MG63 (cell line): ENCODE measurements around the gene AMOTL1. TPM values are rescaled to one million over a fixed set of nuclear protein-coding genes. Genes with fewer than 3 reads are reported as not detected.

Experiments
- DNase-seq: peaks from one replicate; pipeline ENCODE4 v3.0.0-alpha.2; 2020
- H3K27me3 ChIP-seq: fragments of 250-450 bp; sonication (Bioruptor Pico); 2 replicates; pipeline ENCODE4 v1.5.1; 2020; ENCODE audit warnings: mild to moderate bottlenecking, moderate library complexity
- H3K36me3 ChIP-seq: fragments of 250-450 bp; sonication (Bioruptor Pico); 2 replicates; pipeline ENCODE4 v1.5.1; 2020; ENCODE audit warnings: mild to moderate bottlenecking, moderate library complexity
- H3K4me3 ChIP-seq: fragments of 250-450 bp; sonication (Bioruptor Pico); 2 replicates; pipeline ENCODE4 v1.5.1; 2020; ENCODE audit warnings: mild to moderate bottlenecking, moderate library complexity
- H3K9me3 ChIP-seq: fragments of 250-450 bp; sonication (Bioruptor Pico); 2 replicates; pipeline ENCODE4 v1.5.1; 2020; ENCODE audit warnings: mild to moderate bottlenecking, moderate library complexity
- total RNA-seq: library from RNA; depleted of rRNA; stranded (reverse); fragments of >200 nt; shearing (Covaris generic); gene quantifications from 2 replicates; pipeline ENCODE4 v1.2.3, GENCODE V29; 2014; ENCODE audit warnings: low replicate concordance

The AMOTL1 gene
- total RNA-seq, 1 experiment from 2014 or later = 15.1 TPM

DNA sequence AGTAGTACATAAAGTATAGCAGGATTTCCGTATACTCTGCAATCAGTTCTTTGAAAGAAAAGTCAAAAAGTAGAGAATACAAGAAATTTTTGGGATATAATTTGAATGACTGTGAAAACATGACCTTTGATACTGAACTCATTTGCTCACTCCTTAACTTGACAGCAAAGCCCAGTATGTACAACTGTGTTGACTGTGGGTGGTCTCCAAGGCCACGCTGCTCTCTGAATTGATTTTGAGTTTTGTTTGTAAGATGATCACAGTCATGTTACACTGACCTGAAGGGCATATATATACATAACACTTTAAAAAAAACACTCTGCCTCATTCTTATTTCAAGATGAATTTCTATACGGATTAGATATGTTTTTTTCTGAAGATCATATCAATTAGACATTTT, 9.5 kb upstream of the AMOTL1 start:
- H3K9me3 ChIP-seq = no peaks in the 10 kb centered on the region
- H3K36me3 ChIP-seq = no peaks in the 10 kb centered on the region
- no peaks in the 10 kb centered on the region for H3K27me3 ChIP-seq
- no peak overlapping the region for H3K4me3 ChIP-seq
- DNase-seq = no peak

DNA sequence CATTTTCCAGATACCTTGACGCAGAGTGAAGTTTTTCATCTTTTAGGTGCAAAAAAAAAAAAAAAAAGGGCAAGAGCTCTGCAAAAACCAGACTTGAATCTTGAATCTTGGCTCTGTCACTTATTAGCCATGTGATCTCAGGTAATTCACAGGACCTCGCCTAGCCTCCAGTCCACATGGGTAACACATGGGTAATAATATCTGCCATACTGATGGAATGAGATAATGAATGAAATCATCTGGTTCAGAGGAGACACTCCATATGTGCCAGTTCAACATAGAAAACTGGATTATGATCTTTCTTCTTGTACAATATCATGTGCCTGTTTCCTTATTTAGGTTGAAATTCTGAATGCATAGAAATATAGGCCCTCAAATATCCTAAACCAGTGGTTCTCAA, 8.6 kb upstream of the AMOTL1 start:
- Histone ChIP-seq H3K9me3 (no peaks in the 10 kb centered on the region), H3K36me3 (no peaks in the 10 kb centered on the region), H3K4me3 (no peak overlapping the region), H3K27me3 (no peaks in the 10 kb centered on the region)
- no peak for DNase-seq

DNA sequence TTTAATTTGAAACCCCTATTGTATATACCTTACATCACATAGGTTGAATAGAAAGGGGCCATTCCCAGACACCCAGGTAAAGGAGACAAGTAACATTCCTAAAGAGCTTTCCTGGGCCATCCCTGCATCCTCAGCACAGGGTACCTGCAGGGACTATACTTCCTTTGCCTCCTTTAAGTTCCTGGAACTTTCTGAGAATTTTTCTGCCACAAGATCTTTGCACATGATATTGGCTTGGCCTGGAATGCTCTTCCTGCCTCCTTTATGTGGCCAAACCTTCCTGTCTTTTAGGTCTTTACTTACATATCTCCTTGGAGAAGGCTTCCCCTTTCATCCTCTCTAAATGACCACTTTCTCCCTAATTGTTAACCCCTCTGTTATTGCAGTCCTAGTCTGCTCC, 7.9 kb upstream of the AMOTL1 start:
- no peaks in the 10 kb centered on the region for H3K36me3 ChIP-seq
- no peak for DNase-seq
- no peak overlapping the region for H3K4me3 ChIP-seq
- H3K27me3 ChIP-seq = no peaks in the 10 kb centered on the region
- no peaks in the 10 kb centered on the region for H3K9me3 ChIP-seq

DNA sequence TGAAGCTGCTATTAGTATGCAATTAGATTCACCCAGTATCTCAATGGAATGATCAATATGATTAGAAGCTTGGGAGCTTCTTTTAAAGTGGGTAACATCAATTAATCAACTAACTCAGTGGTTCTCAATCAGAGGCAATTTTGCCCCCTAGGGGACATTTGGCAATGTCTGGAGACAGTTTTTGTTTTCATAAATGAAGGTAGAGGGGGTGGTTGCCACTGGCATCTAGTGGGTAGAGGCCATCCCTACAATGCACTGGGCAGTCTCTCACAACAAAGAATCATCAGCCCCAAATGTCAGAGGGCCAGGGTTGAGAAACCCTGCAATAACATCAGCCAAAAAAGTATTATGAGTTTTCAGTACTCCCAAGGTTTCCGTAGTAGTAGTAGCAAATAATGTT, 5.9 kb upstream of the AMOTL1 start:
- no peaks in the 10 kb centered on the region for H3K9me3 ChIP-seq
- no peak overlapping the region for H3K4me3 ChIP-seq
- no peaks in the 10 kb centered on the region for H3K27me3 ChIP-seq
- no peaks in the 10 kb centered on the region for H3K36me3 ChIP-seq
- no peak for DNase-seq

DNA sequence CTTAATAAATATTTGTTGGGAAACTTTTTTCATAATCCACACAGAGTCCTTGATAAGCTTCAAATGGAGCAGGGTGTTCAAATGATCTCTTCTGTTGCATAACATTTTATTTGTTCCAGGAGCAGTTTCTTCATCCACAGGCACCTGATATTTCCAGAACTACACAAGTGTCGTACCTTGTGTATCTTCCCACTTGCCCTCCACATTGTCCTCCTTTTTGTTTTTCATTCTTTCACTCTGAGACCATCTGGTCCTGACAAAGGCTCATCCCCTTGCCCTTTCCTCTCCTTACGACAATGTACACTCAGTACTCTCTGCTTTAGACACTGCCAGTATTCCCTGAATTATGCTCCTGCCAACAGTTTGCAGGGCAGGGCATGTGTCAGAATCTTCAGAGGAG, 5.2 kb upstream of the AMOTL1 start:
- Histone ChIP-seq H3K36me3 (no peaks in the 10 kb centered on the region), H3K4me3 (no peak overlapping the region), H3K27me3 (no peaks in the 10 kb centered on the region), H3K9me3 (no peaks in the 10 kb centered on the region)
- no peak for DNase-seq

DNA sequence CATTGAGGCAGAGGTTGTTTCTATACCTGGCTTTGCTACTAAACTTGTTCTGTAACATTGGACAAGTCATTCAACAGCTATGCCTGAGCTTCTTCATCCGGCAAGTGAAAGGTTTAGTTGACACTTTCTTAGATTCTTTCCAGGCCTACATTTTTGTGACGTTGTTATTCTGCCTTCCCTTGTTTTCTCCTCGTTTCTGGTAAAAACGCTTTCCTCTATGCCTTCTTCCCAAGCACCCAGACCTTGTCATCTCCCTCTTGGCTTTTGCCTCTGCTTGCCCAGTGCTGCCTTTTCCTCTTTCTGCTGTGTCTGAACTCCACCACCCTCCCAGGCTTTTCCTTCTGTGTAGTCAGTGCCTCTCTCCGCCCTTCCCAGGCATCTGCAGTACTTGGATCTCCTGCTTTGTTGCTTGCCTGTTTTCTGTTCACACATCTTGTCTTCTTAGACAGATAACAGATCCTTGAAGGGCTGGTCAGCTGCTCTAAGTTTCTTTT, 1.4 kb upstream of the AMOTL1 start:
- no peaks in the 10 kb centered on the region for H3K9me3 ChIP-seq
- H3K27me3 ChIP-seq = no peaks in the 10 kb centered on the region
- no peaks in the 10 kb centered on the region; the same call in 1 of the 2 replicates for H3K36me3 ChIP-seq
- H3K4me3 ChIP-seq = no peak overlapping the region
- no peak for DNase-seq

DNA sequence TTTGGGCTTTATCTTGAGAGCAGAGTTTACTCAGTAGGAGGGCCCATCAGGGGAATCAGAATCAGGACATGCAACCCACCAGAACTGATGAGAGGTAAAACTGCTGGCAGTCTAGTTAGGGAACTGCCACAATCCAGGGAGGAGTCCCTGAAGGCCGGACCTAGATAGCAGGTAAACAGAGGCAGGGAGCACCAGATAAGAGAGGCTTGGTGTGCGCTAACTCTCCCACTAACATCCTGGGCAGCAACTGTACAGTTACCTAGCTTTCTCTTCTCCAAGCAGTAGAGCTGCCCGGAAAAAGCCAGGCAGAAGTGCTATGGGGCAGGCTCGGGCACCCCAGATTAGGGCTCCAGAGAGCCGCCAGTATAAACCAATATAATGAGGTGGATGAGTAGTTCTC, 865 bp upstream of the AMOTL1 start:
- H3K36me3 ChIP-seq = no peaks in the 10 kb centered on the region; the same call in 1 of the 2 replicates
- H3K27me3 ChIP-seq = no peaks in the 10 kb centered on the region
- no peak for DNase-seq
- no peak overlapping the region for H3K4me3 ChIP-seq
- H3K9me3 ChIP-seq = no peaks in the 10 kb centered on the region

DNA sequence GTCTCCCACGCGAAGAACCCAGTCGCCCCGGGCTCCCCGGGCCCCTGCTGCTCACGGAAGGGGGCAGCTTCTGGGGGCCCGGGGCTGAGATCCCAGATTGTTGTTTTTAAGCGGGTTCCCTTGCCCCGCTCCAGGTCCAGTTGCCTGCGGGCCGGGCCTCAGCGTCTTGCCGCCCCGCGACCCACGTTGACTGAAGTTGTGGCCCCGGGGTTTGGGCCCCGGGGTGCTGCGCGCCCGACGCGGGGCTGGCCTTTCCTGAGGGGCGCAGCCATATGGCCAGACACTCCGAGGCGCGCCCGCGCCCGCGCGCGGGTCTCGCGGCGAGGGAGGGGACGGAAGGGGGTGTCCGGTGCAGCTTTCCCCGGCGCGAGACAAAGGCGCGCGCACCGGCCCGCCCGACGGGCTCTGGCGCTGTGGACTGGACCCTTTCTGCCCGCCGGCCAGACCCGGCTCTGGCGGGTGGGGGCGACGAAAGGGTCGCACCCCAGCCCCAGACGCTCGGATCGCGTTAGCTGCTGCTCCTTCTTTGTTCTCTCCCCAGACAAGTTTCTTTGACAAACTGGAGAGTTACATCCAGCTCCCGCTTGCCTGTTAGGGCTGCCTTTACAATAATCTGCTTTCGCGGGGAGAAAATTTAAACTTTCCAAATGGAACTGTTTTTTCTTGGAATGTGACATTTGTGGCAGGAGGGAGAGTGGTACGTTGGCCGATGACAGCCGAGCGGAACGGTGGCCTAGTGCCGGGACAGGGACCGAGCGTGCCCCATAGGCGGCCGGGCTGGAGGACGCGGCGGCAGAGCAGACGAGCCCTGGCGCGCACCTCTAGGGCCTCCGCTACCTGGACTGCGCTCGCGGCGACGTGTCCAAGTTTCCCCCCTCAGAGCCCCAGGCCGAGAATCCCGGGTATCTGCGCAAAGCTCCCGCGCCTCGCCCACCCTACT, 716 bp downstream of the AMOTL1 start:
- H3K27me3 ChIP-seq = no peaks in the 10 kb centered on the region

DNA sequence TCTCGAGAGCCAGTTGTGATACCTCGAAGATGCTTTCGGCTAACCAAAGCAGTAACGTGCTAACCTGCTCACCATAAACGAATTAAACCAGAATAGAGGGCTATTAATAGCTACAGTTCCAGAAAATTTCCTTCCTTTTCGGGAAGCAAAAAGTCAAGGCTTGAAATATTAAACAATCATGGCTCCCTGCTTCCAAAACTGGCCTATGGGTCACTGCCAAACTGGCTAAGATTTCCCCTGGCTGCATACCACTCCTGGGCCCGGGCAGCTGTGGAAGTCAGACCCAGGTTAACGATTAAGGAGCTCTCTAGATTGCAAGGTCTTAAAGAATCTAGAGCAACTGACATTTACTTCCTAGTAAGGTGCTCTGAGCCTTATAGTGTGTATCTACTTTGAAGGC, 1.7 kb downstream of the AMOTL1 start:
- Histone ChIP-seq H3K36me3 (no peaks in the 10 kb centered on the region; the same call in 1 of the 2 replicates), H3K4me3 (peak overlapping the region; percentile 90), H3K9me3 (no peaks in the 10 kb centered on the region; the same call in 1 of the 2 replicates), H3K27me3 (no peaks in the 10 kb centered on the region)
- peak; percentile 44 for DNase-seq

More for the DNA sequence above, 716 bp downstream of the AMOTL1 start:
- no peaks in the 10 kb centered on the region; the same call in 1 of the 2 replicates for H3K9me3 ChIP-seq
- DNase-seq = peak; percentile 48
- no peaks in the 10 kb centered on the region; the same call in 1 of the 2 replicates for H3K36me3 ChIP-seq
- peak overlapping the region; percentile 90 for H3K4me3 ChIP-seq

DNA sequence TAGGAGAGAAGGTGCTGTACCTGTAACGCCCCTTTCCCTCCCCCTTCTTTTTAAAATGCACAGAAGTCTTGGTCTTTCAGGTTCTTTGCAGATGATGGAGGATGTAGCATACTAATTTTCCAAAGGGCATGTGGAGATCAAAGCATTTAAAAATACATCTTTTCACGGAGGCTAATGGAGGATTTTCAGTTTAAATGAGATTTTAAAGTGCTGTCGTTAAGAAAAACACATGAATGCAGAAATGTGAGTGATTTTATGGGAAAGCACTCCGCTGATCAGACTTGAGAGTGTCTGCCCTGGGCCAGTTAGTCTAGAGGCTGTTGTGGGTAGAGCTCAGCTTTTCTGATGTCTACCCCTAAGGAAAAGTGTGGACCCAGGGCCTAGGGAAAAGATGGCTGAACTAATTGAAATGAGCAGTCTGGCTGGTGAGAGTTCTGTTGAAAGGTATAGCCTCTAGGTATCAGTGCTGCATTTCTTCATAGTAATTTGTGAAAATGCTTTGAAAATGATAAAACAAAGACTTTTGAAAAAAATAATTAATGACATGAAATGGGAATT, 2.5 kb downstream of the AMOTL1 start:
- Histone ChIP-seq H3K27me3 (no peaks in the 10 kb centered on the region), H3K9me3 (no peaks in the 10 kb centered on the region; the same call in 1 of the 2 replicates), H3K36me3 (no peaks in the 10 kb centered on the region; the same call in 1 of the 2 replicates), H3K4me3 (peak overlapping the region; percentile 90)
- DNase-seq = no peak

DNA sequence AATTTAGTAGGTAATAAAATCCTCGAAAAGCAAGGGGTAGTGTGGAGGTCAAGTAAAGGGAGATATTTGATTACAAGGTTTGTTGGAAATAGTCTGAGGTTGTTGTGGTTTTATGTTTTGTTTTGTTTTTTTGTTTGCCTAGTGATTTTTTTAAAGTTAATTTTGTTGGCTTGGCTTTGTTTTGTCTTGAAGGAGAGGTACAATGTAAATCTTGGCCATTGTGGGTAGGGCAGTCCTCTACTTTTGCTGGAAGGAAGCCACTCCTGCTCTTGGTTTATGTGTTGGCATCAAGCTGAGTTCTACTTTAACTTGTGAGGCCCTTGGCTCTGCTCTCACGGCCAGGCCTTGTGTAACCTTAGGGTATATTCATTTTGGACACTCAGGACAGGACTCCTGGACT, 3.2 kb downstream of the AMOTL1 start:
- Histone ChIP-seq H3K27me3 (no peaks in the 10 kb centered on the region), H3K9me3 (no peaks in the 10 kb centered on the region; the same call in 1 of the 2 replicates), H3K36me3 (no peaks in the 10 kb centered on the region; the same call in 1 of the 2 replicates), H3K4me3 (no peak overlapping the region)
- DNase-seq = peak; percentile 55

DNA sequence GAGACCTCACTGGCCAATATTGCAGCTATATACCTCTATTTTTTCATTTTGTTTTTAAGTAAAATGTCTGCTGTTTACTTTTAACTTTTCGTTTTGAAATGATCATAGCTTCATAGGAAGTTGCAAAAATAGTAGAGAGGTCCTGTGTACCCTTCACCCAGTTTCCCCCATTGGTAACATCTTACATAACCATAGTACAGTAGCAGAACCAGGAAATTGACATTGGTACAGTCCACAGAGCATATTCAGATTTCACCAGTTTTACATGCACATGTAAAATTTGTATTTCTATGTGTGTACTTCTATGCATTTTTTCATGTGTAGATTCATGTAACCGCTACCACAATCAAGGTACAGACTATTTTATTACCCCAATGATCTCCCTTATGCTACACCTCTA, 3.8 kb downstream of the AMOTL1 start:
- H3K4me3 ChIP-seq = no peak overlapping the region
- no peak for DNase-seq
- no peaks in the 10 kb centered on the region for H3K27me3 ChIP-seq
- H3K36me3 ChIP-seq = no peaks in the 10 kb centered on the region; the same call in 1 of the 2 replicates
- H3K9me3 ChIP-seq = no peaks in the 10 kb centered on the region; the same call in 1 of the 2 replicates

DNA sequence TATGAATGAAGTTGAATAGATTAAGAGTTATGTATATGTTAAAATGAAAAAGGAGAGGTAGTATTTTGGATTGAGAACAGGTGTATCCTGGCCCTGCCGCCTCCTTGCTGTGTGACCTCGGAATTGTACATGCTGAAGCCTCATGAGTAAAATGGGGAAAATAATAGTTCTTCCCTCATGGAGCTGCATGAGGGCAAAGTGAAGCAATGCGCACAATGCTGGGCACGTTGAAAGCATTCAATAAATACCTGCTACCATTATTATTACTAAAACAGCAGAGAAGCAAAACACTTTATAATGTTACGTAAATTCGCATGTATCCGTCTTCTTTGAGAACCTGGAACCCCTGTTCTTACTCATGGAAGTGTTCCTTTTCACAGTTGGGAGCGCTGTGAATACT, 5.7 kb downstream of the AMOTL1 start:
- DNase-seq = no peak
- Histone ChIP-seq H3K4me3 (no peak overlapping the region), H3K27me3 (no peaks in the 10 kb centered on the region), H3K36me3 (no peaks in the 10 kb centered on the region; the same call in 1 of the 2 replicates), H3K9me3 (no peaks in the 10 kb centered on the region; the same call in 1 of the 2 replicates)

DNA sequence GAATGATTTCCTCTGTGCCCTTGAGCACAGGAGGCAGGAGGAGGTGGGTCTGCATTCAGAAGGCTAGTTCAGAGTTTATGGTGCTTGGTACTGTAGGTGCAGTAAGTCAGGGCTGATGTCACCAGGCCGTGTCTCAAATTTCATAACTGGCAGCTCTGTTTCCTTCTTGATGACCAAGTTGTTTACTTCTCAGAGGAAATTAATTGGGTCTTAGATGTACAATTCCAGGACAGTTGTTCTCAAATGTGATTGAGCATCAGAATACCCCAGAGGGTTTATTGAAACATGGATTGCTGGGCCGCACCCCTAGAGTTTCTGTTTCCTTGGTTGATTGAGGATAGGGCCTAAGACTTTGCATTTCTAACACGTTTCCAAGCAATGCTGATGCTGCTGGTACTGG, 6.2 kb downstream of the AMOTL1 start:
- Histone ChIP-seq H3K36me3 (no peaks in the 10 kb centered on the region; the same call in 1 of the 2 replicates), H3K4me3 (no peak overlapping the region), H3K9me3 (no peaks in the 10 kb centered on the region; the same call in 1 of the 2 replicates), H3K27me3 (no peaks in the 10 kb centered on the region)
- DNase-seq = peak; percentile 36

DNA sequence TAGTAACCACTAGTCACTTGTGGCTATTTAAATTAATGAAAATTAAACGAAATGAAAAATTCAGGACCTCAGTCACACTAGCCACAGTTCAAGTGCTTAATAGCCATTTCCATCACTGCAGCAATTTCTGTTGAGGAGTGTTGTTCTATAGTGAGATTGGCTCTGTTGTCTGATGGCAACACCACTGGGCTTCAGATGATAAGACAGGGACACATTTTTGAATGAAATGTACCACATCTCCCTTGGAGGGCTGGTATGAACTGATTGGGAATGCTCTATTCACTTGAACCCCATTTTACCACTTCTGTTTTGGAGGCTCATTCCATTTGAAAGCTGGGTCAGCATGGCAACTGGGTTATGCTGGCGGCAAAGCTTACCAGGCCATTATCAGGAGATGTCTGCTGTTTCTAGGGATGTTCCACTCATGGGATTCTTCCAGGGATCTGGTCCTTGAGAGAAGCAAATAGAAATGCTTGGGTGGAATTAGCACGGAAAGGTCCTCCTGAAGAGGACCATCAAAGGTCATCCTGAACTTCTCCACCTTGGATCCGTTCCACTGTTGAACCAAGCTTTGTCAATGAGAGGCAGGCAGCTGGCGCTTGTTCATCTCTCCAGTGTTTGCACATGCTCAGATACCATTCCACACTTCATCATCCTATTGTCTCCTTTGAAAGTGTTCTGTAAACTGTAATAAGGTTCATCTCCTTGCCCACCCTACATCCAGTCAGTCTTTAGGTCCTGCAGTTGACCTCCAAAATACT, 7.6 kb downstream of the AMOTL1 start:
- Histone ChIP-seq H3K9me3 (no peaks in the 10 kb centered on the region; the same call in 1 of the 2 replicates), H3K27me3 (no peaks in the 10 kb centered on the region), H3K4me3 (no peak overlapping the region), H3K36me3 (no peaks in the 10 kb centered on the region; the same call in 1 of the 2 replicates)
- DNase-seq = no peak
